NCI-H345 treated with DMSO at 0.1 percent for 48 hours (cell line): ENCODE results near the gene LEMD2.

ENCODE experiments used
- DNase-seq: peaks from one replicate; lab custom pipeline; 2025; ENCODE audit not compliant: unreplicated experiment; lab: John Stamatoyannopoulos, UW

LEMD2 gene

GRCh38 chr6:33724102-33725023 lies 64.6 kb downstream of the LEMD2 start:
- DNase-seq, result no peak

- DNase-seq, result no peak
Observed at GRCh38 chr6:33723371-33724085, 65.4 kb downstream of the LEMD2 start.

- DNase-seq, result no peak
Observed at GRCh38 chr6:33722103-33722623, 66.8 kb downstream of the LEMD2 start.

DNA sequence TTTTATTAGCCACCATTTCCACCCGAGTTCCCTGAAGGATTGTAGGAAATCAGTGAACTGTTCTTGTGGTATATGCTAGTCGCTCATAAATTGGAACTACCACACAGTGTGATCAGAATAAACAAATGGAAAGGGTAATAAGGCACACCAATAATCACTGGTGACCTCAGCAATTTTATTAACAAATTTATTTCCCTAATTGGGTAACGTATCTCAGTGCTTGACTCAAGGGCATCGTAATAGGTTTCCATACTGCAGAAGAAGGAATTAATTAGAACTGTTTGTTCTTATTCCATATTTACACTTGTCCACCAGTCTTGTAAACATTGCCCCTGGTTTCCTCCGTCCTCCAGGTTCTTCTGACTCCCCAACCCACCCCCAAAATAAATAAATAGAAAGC lies 67.4 kb downstream of the LEMD2 start:
- no peak for DNase-seq
